SW 1271 (cell line): ENCODE results near the gene SHROOM3.
A peak's percentile ranks its signal among the peaks of the same experiment; 100 is the strongest.
"Not testable (repeated sequence)": the region's sequence is repeated elsewhere in the genome, so short reads cannot be mapped to it uniquely, and the experiment has no call there.

ENCODE experiments used
- DNase-seq, 2 experiments: peaks; one replicate each; lab custom pipeline; 2025; lab: John Stamatoyannopoulos, UW

Gene SHROOM3

DNA sequence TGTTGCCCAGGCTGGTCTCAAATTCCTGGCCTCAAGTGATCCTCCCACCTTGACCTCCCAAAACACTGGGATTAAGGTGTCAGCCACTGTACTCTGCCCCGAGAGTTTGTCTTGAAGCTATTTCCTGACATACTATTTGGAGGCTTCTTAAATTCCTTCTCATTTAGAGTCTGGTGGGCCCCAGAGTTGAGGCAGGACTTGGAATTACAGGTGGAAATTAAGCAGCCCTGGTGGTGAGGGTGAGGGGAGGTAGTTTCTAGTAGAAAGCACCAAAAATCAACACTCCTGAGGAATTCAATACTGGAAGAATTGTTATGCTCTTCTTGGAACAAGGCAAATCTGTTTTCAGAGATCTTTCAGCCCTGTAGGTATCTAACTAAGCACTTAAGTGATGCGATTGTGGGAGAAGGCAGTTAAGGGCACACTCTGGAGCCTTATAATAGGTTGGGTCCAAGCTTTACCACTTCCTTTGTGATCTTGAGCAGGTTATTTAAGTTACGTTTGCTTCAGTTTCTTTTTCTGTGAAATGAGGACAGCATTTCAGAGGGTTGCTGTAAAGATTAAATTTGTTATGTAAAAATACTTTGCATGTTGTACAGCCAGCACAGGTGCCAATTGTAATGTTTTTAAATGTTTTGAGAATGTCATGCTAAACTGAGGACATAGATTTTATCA, 262.2 kb downstream of the SHROOM3 start:
- no peak for DNase-seq

DNA sequence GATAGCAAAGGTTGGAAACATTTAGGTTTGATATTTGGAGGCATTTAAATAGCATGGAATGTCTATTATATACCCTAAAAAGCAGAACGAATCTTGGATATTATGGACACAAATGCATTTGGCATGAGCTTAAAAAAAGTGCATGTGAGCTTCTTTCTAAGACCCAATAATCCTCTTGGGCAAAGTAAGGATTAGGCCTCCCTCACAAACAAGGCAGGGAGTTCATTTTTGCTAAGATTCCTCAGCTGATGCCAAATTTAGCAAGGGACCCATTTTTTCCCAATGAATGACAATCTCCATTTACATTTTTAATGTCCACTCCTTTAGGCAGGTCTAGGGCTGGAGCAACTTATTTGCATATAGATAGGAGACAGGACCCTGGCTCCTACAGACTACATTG, 263.1 kb downstream of the SHROOM3 start:
- no peak for DNase-seq

DNA sequence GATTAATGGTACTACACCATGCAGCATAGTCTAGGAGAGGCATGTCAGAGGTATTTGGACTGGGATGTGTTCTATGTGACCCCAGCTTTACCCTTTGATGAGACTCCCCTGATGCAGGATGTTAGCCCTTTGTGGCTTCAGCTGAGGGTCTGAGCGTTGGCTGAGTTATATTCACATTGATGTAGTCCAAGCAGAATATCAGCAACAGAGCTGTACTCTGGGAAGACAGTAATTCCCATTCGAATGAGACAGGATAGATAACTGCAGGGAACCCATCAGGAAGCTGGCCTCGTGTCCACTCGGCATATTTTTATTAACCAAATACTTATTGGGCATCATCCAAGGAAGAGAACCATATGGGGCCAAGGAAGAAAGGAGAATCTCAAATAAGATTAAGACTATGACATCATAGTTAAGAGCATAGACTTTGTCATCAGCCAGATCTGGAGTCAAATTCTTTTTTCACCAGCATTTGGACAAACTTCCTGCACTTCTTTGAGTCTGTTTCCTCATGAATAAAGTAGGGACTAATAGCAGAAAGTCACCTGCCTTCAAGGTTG, 264.8 kb downstream of the SHROOM3 start:
- DNase-seq = no peak

DNA sequence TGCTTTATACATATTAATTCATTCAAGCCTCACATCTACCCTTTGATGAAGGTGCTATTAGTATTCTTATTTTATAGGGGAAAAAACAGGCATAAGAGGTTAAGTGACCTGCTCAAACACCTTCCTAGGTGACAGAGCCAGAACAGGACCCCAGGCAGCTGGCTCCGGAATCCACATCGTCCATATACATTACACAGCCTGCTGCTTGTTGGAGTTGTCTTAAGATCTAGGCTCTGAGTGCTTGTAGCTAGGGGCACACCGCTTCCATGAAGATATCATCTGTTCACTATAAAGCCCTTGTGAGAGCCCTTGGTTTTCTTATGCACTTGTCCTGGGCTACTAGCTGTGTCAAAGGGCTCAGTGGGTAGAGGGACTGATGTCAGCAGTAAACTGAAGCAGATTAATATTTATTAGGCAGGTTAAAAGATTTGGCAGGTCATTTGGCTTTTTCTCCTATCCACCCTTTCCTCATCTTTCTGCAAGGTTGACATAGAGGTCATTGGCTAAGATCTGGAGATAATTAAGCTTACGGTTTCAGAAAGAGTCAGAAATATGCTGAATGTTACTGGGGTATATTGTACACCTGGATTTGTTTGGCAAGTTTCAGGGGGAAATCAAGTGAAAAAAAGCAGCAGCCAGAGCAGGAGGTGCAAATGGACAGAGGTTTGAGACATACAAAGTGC, 267.6 kb downstream of the SHROOM3 start:
- DNase-seq = no peak

DNA sequence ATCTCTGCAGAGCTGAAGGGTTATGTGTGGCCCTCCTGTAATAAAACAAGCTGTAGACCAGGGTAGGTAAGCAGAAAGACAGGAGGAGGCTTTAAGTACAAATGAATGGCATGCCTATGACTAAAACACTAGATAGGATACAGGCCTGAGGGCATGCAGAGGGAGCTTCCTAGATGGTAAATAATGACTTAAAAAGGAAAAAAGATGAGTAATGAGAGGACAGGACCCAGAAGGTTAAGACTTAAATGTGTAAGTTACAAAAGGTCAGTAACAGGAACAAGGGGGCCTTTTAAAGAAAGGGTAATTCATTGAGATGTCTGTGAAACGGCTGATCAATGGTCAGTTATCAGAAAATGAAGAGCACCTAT, 268.1 kb downstream of the SHROOM3 start:
- no peak for DNase-seq

DNA sequence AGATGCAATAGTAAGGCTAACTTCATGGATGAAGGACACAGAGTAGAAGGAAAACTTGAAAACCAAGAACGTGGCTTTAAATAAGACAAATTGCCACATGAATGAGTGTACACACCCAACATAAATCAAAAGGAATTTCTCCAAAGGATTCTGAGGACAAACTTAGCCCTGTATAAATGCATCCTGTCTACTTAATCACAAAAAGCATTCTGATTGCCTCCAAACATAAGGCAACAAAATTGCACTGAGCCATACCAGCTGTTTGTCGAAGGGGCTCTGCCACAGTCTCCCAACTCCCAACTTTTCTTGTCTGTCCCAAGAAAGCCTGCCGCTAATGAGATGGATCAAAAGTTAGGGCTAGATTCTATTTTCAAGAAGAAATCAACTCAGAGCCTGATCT, 268.6 kb downstream of the SHROOM3 start:
- DNase-seq = no peak

DNA sequence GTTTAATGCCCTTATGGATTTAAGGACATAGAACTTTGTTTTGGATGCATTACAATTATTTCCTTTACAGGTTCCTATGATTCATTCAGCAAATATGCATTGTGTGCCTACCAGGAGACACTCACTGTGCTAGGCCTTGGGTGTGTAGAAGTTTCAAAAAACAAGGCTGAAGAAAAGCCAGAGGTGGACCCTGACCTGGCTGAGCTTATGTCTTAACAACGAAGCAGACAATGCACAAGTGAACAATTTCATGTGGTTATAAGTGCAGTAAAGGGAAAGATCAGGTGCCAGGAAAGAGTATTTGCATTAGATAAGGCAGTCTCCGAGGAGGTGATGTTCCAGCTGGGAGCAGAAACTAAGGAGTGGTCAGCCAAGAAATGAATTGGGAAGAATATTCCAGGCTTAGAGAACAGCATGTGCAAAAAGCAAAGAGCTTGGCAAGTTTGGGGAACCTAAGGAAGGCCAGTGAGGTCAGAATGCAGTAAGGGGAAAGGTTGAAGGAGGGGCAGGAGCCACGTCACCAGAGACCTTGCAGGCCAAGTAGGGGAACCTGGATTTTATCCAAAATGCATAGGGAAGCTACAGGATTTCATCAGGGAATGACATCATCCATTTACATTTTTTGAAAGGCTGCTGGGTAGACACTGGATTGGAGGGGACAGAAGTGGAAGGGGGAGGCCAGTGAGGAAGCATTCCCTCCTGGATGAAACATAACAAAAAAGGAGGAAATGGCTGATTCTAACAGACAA, 269.3 kb downstream of the SHROOM3 start:
- DNase-seq = peak in 1 of 2 experiments; percentile 24

DNA sequence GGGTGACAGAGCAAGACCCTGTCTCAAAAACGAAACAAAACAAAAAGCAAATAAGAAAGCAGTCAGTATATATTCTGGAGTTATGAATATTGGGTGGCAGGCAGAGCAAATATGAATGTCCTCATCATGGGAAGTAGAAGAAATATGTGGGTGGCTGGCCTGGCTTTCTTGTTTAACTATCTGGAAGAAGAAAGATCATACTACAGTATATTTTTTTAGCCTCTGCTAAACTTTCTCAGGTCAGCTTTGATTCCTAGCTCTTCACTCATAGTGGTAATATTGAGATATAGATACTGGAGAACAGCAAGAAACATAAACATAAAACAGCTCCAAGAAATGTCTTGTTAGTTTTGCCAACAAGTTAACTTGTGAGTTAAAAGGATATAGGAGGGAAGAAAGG, 270.4 kb downstream of the SHROOM3 start:
- no peak for DNase-seq

DNA sequence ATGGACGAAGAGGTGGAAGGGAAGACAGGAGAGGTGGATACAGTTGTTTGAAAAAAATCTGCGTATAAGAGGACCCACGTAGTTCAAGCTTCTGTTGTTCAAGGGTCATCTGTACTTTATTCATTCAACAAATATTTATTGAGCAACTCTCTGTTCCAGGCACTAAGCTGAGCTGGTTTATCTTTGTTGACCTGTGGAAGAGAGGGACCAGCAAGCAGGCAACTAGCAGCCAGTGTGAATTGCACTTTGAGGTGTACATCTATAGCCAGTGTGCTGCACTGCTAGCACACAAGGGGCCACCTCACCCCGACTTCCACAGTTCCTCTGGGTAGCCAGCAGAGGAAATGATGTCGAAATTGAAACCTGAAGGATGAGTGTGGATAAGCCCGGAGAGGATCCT, 271.6 kb downstream of the SHROOM3 start:
- DNase-seq = no peak

DNA sequence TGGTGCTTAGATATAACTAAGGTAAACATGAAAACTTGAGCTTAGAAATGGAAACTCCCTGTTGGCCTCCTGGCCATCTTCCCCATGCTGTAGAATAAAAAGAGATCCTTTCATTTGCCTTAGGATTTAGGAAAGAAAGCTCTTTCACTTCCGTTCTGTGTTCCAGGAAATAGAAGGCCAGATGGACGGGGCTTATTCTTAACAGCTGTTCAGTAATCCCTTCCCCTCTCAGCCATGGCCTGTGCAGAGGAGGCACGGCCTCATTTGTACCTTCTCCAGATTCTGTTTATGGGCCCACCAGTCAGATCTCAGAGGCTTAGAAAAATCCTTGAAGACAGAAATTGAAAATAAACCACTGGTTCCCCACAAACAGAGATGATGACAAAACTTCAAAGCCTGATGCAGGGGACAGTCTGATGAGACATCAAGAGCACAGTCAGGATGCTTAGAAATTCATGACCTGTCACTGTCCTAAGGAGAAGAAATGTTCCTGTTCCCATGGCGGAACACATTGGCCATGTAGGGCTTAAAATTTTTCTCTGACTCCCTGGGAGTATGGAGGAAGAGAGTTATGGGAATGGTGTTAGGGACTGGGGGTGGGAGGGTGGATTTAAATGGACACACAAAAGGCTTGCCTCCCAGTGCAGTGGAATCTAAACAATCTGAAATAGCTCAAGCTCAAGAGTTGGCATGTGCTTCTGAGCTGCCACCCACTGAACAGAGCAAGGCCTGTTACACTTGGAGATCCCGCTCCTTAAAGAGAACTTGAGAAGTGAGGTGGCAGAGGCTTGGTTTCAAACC, 274.1 kb downstream of the SHROOM3 start:
- DNase-seq = no peak

DNA sequence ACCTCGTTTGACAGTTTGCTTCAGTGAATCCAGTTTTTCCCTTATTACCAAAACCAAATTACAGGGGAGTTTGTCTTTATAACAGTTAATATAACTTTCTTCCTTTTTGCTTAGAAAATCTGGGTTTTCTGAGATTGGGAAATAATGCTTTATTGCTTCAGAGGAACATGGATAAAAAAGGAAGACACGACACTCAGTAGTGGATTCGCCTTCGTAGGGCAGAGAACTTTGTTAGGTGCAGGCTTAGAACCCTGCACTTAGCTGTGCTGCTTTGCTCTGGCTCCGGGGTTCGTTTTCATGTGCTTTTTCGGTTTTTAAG, 274.7 kb downstream of the SHROOM3 start:
- no peak for DNase-seq

DNA sequence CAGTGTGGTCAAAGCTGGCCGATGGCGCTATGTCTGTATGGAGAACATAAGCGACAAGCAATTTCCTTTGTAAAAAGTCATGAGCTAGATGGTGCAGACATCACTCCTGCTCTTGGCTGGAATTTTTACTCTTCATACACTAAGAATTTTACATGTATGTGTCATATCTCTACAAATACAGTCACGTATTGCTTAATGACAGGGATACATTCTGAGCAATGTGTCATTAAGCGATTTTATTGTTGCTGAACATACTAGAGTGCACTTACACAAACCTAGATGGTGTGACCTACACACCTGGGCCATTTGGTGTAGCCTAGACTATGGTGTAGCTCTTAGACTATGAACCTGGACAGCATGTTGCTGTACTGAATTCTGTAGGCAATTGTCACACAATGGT, 277.5 kb downstream of the SHROOM3 start:
- DNase-seq = no peak

DNA sequence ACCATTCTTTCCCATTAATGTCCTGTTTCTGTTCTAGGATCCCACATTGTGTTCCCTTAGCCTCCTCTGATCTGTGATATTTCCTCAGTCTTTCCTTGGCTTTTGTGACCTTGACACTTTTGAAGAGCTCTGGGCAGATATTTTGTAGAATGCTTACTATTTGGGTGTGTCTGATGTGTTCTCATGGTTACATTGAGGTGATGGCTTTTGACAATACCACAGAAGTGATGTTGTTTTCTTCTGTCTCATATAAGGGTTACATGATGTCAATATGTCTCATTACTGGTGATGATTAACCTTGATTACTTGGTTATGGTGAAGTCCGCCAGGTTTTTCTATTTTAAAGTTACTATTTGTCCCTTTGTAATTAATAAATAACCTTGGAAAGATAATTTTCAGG, 279.2 kb downstream of the SHROOM3 start:
- no peak for DNase-seq

DNA sequence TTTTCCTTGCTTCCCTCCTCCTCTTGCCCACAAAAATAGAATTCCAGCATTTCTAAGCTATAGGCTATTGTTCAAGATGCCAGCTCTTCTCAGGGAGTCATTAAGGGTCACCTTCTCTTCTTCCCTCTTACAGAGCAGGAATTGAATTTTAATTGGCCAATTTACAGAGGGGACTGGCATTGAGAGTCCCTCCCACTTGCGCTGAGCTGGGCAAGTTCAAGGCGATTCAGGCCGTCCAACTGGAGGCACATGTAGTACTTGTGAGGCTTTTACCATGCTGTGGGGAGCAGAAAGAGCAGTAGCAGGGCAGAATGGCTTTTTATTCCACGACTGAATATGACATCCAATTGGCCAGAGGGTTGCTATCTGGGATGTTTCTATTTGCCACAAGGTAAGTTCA, 281.0 kb downstream of the SHROOM3 start:
- no peak for DNase-seq

DNA sequence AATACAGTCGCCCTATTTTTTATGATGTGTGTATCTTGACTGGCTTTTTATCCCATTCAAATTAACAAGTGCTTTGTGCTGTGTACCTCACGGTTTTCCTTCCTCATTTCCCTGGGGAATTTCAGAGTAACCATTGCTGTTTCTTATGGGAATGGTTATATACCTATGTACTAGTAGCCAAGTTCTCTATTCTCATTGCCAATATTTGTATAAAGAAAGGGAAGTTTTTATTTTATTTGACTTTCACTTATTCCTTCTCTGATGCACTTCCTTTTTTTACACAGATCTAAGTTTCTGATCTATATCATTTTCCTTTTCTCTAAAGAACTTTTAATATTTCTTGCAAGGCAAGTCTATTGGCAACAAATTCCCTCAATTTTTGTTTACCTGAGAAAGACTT, 281.6 kb downstream of the SHROOM3 start:
- DNase-seq = no peak

DNA sequence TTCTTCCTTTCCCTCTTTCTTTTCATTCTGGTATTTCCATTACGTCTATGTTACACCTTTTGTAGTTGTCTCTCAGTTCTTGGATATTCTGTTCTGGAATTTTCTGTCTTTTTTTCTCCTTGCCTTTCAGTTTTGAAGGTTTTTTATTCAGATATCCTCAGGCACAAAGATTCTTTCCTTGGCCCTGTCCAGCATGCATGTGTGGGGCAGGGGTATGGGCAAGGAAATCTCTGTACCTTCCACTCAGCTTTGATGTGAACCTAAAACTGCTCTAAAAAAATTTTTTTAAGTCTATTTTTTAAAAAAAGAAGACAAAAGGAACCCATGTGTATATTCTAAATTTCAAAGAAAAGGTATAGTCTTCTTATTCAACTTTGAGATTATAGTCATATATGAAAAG, 282.4 kb downstream of the SHROOM3 start:
- DNase-seq = no peak

DNA sequence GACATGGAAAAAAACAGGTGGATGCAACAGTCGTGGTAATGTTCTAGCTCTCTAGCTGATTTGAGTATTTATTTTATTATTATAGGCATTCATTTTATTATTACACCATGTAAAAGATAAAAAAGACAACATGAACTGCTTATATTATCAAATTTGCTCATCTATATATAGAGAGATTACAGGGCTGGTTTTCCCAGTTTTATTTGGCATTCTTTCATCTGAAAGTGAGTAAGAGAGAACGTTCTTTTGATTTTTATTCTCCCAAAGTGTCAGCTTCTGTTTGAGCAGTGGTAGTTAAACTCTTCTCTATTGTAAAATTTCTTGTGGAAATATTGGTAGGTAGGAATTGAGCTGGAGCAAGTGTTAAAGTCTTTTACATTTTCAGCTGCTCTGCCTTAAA, 283.0 kb downstream of the SHROOM3 start:
- DNase-seq = no peak

DNA sequence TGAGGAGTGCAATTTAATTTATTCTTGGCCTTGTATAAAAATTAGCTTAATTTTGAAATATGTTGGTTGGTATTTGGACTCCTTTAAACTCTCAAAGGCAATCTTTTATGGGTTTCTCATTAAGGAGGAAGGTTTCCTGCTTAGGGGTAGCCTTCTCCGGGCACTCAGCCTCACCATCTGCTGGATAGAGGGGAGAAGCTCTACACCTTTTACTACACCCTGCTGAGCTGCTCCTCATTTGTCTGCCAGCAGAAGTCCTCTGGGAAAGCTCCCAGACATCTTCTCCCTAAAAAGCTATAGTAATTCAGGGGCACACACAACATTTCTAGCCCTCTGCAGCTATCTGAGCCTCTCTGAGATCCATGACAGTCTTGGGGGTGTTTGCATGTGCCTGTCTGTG, 283.8 kb downstream of the SHROOM3 start:
- DNase-seq = no peak

DNA sequence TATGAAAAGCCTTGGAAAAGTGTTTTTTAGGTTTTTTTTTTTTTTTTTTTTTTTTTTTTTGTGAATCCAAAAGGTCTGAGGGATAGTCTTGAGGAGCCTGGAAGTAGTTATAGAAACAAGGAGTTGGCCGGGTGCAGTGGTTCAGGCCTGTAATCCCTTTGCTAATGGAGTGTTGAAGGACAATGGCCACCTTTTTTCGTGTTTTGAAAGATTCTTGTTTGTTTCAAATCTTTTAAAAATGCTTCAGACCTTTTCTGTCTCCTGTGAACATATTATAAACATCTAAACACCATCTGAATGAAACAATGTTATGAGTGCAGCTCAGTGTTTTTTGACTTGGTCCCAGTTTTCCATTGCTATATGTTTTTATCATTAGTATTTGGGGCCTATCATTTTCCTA, 285.1 kb downstream of the SHROOM3 start:
- DNase-seq = no peak

DNA sequence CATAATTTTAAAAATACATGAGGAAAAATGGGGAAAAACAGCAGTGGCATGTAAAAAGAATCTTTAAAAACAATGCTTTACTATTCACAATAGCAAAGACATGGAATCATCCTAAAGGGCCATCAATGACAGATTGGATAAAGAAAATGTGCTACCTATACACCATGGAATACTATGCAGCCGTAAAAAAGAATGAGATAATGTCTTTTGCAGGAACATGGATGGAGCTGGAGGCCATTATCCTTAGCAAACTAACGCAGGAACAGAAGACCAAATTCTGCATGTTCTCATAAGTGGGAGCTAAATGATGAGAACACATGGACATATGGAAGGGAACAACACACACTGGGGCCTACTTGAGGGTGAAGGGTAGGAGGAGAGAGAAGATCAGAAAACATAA, 287.1 kb downstream of the SHROOM3 start:
- DNase-seq = not testable (repeated sequence)

DNA sequence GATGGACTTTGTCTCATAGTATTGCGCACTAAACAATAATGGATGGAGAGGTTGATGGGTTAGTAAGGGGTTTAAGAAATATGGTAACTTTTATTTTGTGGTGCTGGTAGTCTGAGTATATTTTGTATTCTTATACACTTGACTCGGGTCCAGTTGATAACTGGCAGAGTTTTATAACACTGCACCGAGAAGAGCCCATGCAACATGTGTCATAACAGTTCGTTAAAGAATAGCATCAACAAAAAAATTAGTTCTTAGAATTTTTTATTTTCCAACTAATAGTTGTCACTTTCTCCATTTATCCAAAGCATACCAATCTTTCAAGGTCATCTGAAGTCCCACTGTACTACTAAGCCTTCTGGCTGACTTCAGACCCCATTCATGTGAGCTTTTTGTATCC, 287.8 kb downstream of the SHROOM3 start:
- no peak for DNase-seq

DNA sequence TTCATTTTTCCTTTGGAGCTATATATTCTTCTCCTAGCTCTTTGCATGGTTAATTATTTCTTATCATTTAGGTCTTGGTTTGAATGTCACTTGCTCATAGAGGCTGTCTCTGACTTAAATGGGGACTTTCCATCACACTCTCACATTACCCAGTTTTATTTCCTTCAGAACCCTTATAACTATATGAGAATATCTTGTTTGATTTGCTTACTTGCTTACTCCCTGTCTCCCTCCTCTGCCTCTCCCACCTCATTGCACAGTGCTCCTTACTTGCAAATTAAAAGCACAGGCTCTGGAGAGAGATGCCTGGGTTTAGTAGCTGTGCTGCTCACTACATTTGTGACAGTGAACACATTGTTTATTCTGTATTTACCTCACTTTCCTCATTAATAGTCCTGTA, 288.3 kb downstream of the SHROOM3 start:
- DNase-seq = no peak
